Uterus (tissue), 2 donors: ENCODE results near the gene RHOA.
"Not testable (repeated sequence)": the region's sequence is repeated elsewhere in the genome, so short reads cannot be mapped to it uniquely, and the experiment has no call there.

Experiments
- CTCF ChIP-seq, 4 experiments: fragments of 200-600 bp in 2 of 4; fragments of 450-650 bp in 2 of 4; sonication (generic) in 2 of 4; IDR thresholded peaks; one replicate each; pipeline ENCODE4 v1.5.1; 2016 to 2019; ENCODE audit warnings: antibody characterized with exemption in 4 of 4, mild to moderate bottlenecking in 2 of 4, moderate library complexity in 1 of 4
- POLR2A ChIP-seq, 2 donors: fragments of 450-650 bp; IDR thresholded peaks; one replicate each; pipeline ENCODE4 v1.6.1; 2016; ENCODE audit warnings: antibody characterized with exemption in 2 of 2, mild to moderate bottlenecking in 1 of 2, moderate library complexity in 1 of 2

GRCh38 chr3:49357095-49357442 lies 54.7 kb downstream of the RHOA start:
- not testable (repeated sequence) for TF ChIP-seq POLR2A, CTCF (IDR thresholded peaks at IDR 0.05)
